Mesothelial cell of epicardium (in vitro differentiated cells): ENCODE results near the gene CDS1. TPM values are rescaled to one million over a fixed set of nuclear protein-coding genes. Genes with fewer than 3 reads are reported as not detected.

Experiments used
- DNase-seq, 2 experiments: peaks; one replicate each; pipeline ENCODE4 v3.0.0; 2021; ENCODE audit warnings: low spot score in 2 of 2; ENCODE audit not compliant: unreplicated experiment in 2 of 2
- H3K27ac Mint-ChIP-seq: 2 replicates; pipeline ENCODE4 v1.8.0; 2021; ENCODE audit warnings: mixed read lengths
- H3K27me3 Mint-ChIP-seq: 2 replicates; pipeline ENCODE4 v1.8.0; 2021; ENCODE audit warnings: low read depth, mixed read lengths
- H3K36me3 Mint-ChIP-seq: 2 replicates; pipeline ENCODE4 v1.8.0; 2021; ENCODE audit warnings: mixed read lengths
- H3K4me1 Mint-ChIP-seq: 2 replicates; pipeline ENCODE4 v1.8.0; 2021; ENCODE audit warnings: mixed read lengths
- H3K4me3 Mint-ChIP-seq: 2 replicates; pipeline ENCODE4 v1.8.0; 2021; ENCODE audit warnings: mild to moderate bottlenecking, moderate library complexity, mixed read lengths
- H3K9me3 Mint-ChIP-seq: 2 replicates; pipeline ENCODE4 v1.8.0; 2021; ENCODE audit warnings: mixed read lengths
- total RNA-seq: library from RNA; stranded (reverse); gene quantifications from 3 replicates; pipeline ENCODE4 v1.2.1, GENCODE V29; 2021
- TF ChIP-seq, protein P1 (sequence below): fragments of 200-600 bp; sonication (generic); IDR thresholded peaks from one replicate; pipeline ENCODE4 v1.5.0; 2021; ENCODE audit warnings: antibody characterized with exemption; ENCODE audit not compliant: unreplicated experiment

The CDS1 gene
- total RNA-seq, 1 donor from 2014 or later, result 18.7 TPM

GRCh38 chr4:84690481-84690880 is 107.6 kb downstream of the CDS1 start:
- Mint-ChIP-seq H3K4me1 (no peaks in the 10 kb centered on the region), H3K4me3 (no peak overlapping the region), H3K9me3 (no peaks in the 10 kb centered on the region), H3K27me3 (no peaks in the 10 kb centered on the region), H3K36me3 (peaks cover 44% of the 10 kb centered on the region), H3K27ac (no peak overlapping the region)
- TF ChIP-seq, protein P1, sequence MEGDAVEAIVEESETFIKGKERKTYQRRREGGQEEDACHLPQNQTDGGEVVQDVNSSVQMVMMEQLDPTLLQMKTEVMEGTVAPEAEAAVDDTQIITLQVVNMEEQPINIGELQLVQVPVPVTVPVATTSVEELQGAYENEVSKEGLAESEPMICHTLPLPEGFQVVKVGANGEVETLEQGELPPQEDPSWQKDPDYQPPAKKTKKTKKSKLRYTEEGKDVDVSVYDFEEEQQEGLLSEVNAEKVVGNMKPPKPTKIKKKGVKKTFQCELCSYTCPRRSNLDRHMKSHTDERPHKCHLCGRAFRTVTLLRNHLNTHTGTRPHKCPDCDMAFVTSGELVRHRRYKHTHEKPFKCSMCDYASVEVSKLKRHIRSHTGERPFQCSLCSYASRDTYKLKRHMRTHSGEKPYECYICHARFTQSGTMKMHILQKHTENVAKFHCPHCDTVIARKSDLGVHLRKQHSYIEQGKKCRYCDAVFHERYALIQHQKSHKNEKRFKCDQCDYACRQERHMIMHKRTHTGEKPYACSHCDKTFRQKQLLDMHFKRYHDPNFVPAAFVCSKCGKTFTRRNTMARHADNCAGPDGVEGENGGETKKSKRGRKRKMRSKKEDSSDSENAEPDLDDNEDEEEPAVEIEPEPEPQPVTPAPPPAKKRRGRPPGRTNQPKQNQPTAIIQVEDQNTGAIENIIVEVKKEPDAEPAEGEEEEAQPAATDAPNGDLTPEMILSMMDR, result no peak
- DNase-seq, result no peak

DNA sequence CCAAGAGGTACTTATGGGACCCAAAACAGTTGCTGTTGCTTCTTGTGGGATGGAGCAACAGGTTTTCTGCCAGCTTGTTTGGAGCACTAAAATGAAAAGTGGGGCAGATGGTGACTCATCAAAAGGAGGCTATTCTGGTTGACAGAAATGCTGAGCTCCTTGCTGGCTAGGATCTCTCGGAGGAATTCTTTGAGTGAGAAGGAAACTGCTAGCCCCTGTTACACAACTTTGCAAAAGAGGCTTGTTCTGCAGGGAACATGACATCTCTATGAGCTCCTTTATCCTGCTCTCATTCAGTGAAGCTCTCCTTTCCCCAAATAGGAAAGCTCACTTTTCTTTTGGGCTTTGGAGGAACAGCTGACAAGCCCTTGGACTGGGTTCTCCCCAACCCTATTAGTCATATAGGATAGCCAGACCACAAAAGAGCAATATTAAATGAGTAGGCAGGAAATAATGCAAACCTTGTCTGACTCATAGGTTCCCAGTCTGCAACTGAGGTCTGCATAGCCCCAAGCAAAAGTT is 108.3 kb downstream of the CDS1 start:
- Mint-ChIP-seq H3K27ac (no peak overlapping the region), H3K4me1 (no peaks in the 10 kb centered on the region), H3K4me3 (no peak overlapping the region), H3K36me3 (peaks cover 43% of the 10 kb centered on the region), H3K9me3 (no peaks in the 10 kb centered on the region), H3K27me3 (no peaks in the 10 kb centered on the region)
- TF ChIP-seq, protein P1, result no peak
- no peak for DNase-seq

DNA sequence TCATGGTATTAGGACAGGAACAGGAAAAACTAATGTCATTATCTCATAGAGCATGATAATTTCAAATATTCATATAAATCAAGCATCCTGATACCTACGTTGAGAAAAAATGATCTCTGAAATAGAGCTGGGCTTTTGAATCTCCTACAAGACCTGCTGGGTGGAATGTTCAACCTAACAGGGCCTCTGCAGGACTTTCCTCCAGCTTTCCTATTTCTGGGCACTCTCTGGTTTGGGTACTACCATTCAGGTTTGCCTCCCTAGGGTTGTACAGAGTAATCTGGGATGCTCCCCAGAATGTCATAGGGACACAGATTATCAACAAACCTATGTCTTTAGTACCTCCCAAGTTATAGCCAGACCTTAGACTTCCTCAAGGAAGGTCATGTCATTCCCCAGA is 108.9 kb downstream of the CDS1 start:
- Mint-ChIP-seq H3K36me3 (peaks cover 39% of the 10 kb centered on the region), H3K4me3 (no peak overlapping the region), H3K4me1 (no peaks in the 10 kb centered on the region), H3K9me3 (no peaks in the 10 kb centered on the region), H3K27ac (no peak overlapping the region), H3K27me3 (no peaks in the 10 kb centered on the region)
- TF ChIP-seq, protein P1, result no peak
- no peak for DNase-seq

DNA sequence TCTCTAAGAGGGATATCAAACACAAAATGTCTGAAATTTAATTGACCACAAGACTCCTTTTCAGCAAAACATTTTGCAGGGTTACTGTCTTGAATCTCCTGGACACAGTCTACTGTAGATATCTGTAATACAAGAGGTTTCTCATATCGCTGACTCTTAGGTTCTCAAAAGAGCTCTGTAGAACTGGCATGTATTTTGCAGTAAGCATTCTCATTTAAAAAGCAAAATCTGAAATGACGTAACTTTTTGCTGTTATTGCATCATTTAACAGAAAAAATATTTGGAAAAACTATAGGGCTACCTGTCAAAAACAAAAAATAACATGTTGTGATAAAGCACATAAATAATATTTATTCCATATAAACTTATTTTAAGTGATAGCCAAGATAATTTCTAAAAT is 114.2 kb downstream of the CDS1 start:
- no peak for DNase-seq
- Mint-ChIP-seq H3K4me1 (no peaks in the 10 kb centered on the region), H3K36me3 (peaks cover 47% of the 10 kb centered on the region), H3K9me3 (no peaks in the 10 kb centered on the region), H3K27me3 (no peaks in the 10 kb centered on the region), H3K4me3 (no peak overlapping the region), H3K27ac (no peak overlapping the region)
- TF ChIP-seq, protein P1, result no peak

GRCh38 chr4:84697615-84698201 is 114.8 kb downstream of the CDS1 start:
- TF ChIP-seq, protein P1, result no peak
- Mint-ChIP-seq H3K27ac (no peak overlapping the region), H3K4me1 (no peaks in the 10 kb centered on the region), H3K27me3 (no peaks in the 10 kb centered on the region), H3K9me3 (no peaks in the 10 kb centered on the region), H3K36me3 (peaks cover 52% of the 10 kb centered on the region), H3K4me3 (no peak overlapping the region)
- DNase-seq, result no peak
